Ovary (tissue), 9 donors: ENCODE results near the gene FAM163B. TPM values are rescaled to one million over a fixed set of nuclear protein-coding genes. Genes with fewer than 3 reads are reported as not detected.

Experiments used
- DNase-seq, 5 donors: peaks; one replicate each; pipeline ENCODE4 v3.0.0-alpha.2; 2019 to 2020
- H3K27ac ChIP-seq, 2 donors: fragments of 200-600 bp; one replicate each; pipeline versions ENCODE4 v1.5.1 to v1.8.0; 2019 to 2022
- H3K27me3 ChIP-seq: fragments of 200-600 bp; one replicate; pipeline ENCODE4 v1.8.0; 2022
- H3K36me3 ChIP-seq: fragments of 200-600 bp; sonication (generic); one replicate; pipeline ENCODE4 v1.5.1; 2019
- H3K4me1 ChIP-seq: one replicate; pipeline ENCODE4 v1.8.1; 2013; ENCODE audit warnings: mild to moderate bottlenecking, moderate library complexity; ENCODE audit not compliant: insufficient read depth
- H3K4me3 ChIP-seq: fragments of 200-600 bp; sonication (generic); one replicate; pipeline ENCODE4 v1.5.1; 2017
- H3K9me3 ChIP-seq, 2 donors: fragments of 200-600 bp in 1 of 2; sonication (generic) in 1 of 2; one replicate each; pipeline versions ENCODE4 v1.5.1 to v1.8.1; 2013 to 2019; ENCODE audit warnings: mild to moderate bottlenecking in 1 of 2, moderate library complexity in 1 of 2
- CTCF ChIP-seq, 3 donors: fragments of 450-650 bp in 2 of 3; fragments of 200-600 bp in 1 of 3; IDR thresholded peaks; one replicate each; pipeline versions ENCODE4 v1.5.1 to v1.8.0; 2016 to 2022; ENCODE audit warnings: antibody characterized with exemption in 3 of 3, mild to moderate bottlenecking in 1 of 3
- EP300 ChIP-seq: sonication (generic); formaldehyde crosslinking; IDR thresholded peaks from one replicate; pipeline ENCODE4 v1.6.1; 2017; ENCODE audit warnings: antibody characterized with exemption
- POLR2A ChIP-seq: fragments of 450-650 bp; IDR thresholded peaks from one replicate; pipeline ENCODE4 v1.6.1; 2017; ENCODE audit warnings: antibody characterized with exemption, mild to moderate bottlenecking, moderate library complexity
- WGBS, 3 donors: extraction: QIAGEN DNeasy Blood & Tissue Kit in 1 of 3; methylation state at CpG; one replicate each; pipeline versions ENCODE4 v1.1.5 to v1.1.7; 2013 to 2017; 5-methylcytosine and 5-hydroxymethylcytosine counted together
- intact Hi-C, 4 donors: fragments of 100-400 bp; cut with DNase I; formaldehyde crosslinking; loops; one replicate each; pipeline versions ENCODE4 v1.11.0 to v1.15.1; 2022 to 2023
- polyA plus RNA-seq, 2 donors: library from polyadenylated mRNA; stranded (reverse); fragments of 200-250 nt in 1 of 2; fragments of 350-450 nt in 1 of 2; fragmentation: Illumina TruSeq in 1 of 2; extraction: RNeasy Lipid Tissue Mini Kit (QIAGEN cat#74804) in 1 of 2; gene quantifications; one replicate each; pipeline ENCODE4 v1.2.3, GENCODE V29; 2013 to 2014
- total RNA-seq, 7 donors: library from RNA; depleted of rRNA in 2 of 7; stranded (reverse); fragments of >200 nt in 2 of 7; fragmentation: NEBNext Ultra II Directional in 3 of 7; extraction: Animal tissue kit (Norgen Biotek cat#: 25700) in 3 of 7; gene quantifications; one replicate each; pipeline versions ENCODE4 v1.1.0 to v1.2.4, GENCODE V29; 2016 to 2023
- donor health status: DM: no; HTN: no; CAD: no; lungs with moderate emphysema.
- donor health status: DM: no; HTN: no; CAD: no.
- donor health status: Bipolar disorder and iron deficiency.
- donor health status: DM: yes; HTN: yes; CAD: no.
- donor health status: DM: no; HTN: no; CAD: no.
- donor health status: DM: yes; HTN: yes; CAD: no.

FAM163B gene
- total and polyA plus RNA-seq, 9 donors = 0.21 to 0.30 TPM; not detected in 7

GRCh38 chr9:133590231-133590855, 18.8 kb downstream of the FAM163B start:
- no peak overlapping the region for H3K4me3 ChIP-seq
- intact Hi-C loops = no loop called here

GRCh38 chr9:133589454-133590227, 19.5 kb downstream of the FAM163B start:
- WGBS, 3 donors = 43 to 48% (median 45%) methylated on average over 19 of the region's 19 CpGs
- Histone ChIP-seq H3K27ac (no peak overlapping the region), H3K27me3 (no peaks in the 10 kb centered on the region), H3K4me3 (no peak overlapping the region), H3K4me1 (peaks cover 1% of the 10 kb centered on the region), H3K9me3 (no peaks in the 10 kb centered on the region), H3K36me3 (no peaks in the 10 kb centered on the region)
- no peak for DNase-seq
- TF ChIP-seq EP300 (no peak), CTCF (IDR thresholded peaks at IDR 0.05) (no peak), POLR2A (no peak)
- intact Hi-C loops = loop anchor here in 1 of 4 donors (10.0 kb wide), 1 partner anchor 125 kb away; no protein-coding TSS in a partner anchor

More at GRCh38 chr9:133590231-133590855, 18.8 kb downstream of the FAM163B start:
- TF ChIP-seq POLR2A (no peak), EP300 (no peak), CTCF (IDR thresholded peaks at IDR 0.05) (no peak)
- no peaks in the 10 kb centered on the region for H3K27me3 ChIP-seq
- no peaks in the 10 kb centered on the region for H3K4me1 ChIP-seq
- no peak for DNase-seq
- H3K27ac ChIP-seq = no peak overlapping the region
- no peaks in the 10 kb centered on the region for H3K9me3 ChIP-seq
- H3K36me3 ChIP-seq = no peaks in the 10 kb centered on the region
- 71 to 77% (median 72%) methylated on average over 20 of the region's 20 CpGs for WGBS, 3 donors

GRCh38 chr9:133587466-133587865, 21.7 kb downstream of the FAM163B start:
- Histone ChIP-seq H3K4me1 (peaks cover 1% of the 10 kb centered on the region), H3K9me3 (no peaks in the 10 kb centered on the region), H3K27me3 (no peaks in the 10 kb centered on the region), H3K36me3 (no peaks in the 10 kb centered on the region), H3K27ac (no peak overlapping the region), H3K4me3 (no peak overlapping the region)
- intact Hi-C loops = loop anchor here in 1 of 4 donors (10.0 kb wide), 1 partner anchor 127 kb away; no protein-coding TSS in a partner anchor
- TF ChIP-seq POLR2A (no peak), EP300 (no peak), CTCF (IDR thresholded peaks at IDR 0.05) (no peak)
- no peak for DNase-seq
- 75 to 84% (median 80%) methylated on average over 6 of the region's 6 CpGs for WGBS, 3 donors

GRCh38 chr9:133587051-133587450, 22.1 kb downstream of the FAM163B start:
- no peak for DNase-seq
- no peaks in the 10 kb centered on the region for H3K9me3 ChIP-seq
- H3K4me1 ChIP-seq = peaks cover 2% of the 10 kb centered on the region
- no peak overlapping the region for H3K4me3 ChIP-seq
- H3K36me3 ChIP-seq = no peaks in the 10 kb centered on the region
- no peaks in the 10 kb centered on the region for H3K27me3 ChIP-seq
- intact Hi-C loops = loop anchor here in 1 of 4 donors (10.0 kb wide), 1 partner anchor 128 kb away; no protein-coding TSS in a partner anchor
- 80 to 85% (median 82%) methylated on average over 8 of the region's 8 CpGs for WGBS, 3 donors
- no peak for TF ChIP-seq EP300
- TF ChIP-seq CTCF (IDR thresholded peaks at IDR 0.05) = no peak
- no peak overlapping the region for H3K27ac ChIP-seq
